Liver (tissue), 3 donors: ENCODE data around the gene TET2.

Experiments used
- EGR1 ChIP-seq, 2 donors: IDR thresholded peaks; 2 replicates each; pipeline ENCODE4 v1.6.1; 2016 to 2018; ENCODE audit warnings: antibody characterized with exemption in 2 of 2, low read depth in 2 of 2
- HNF4G ChIP-seq: IDR thresholded peaks from 2 replicates; pipeline ENCODE4 v1.6.1; 2016; ENCODE audit warnings: antibody characterized with exemption
- JUND ChIP-seq, 2 donors: IDR thresholded peaks; 2 replicates each; pipeline ENCODE4 v1.6.1; 2016; ENCODE audit warnings: antibody characterized with exemption in 2 of 2
- SP1 ChIP-seq: IDR thresholded peaks from 2 replicates; pipeline ENCODE4 v1.6.1; 2018; ENCODE audit warnings: antibody characterized with exemption, mild to moderate bottlenecking
- TF ChIP-seq, protein P1 (sequence below): fragments of 150-350 bp; IDR thresholded peaks from 2 replicates; pipeline ENCODE4 v1.5.1; 2017; ENCODE audit warnings: improper control_type of control experiment, low read depth, low read length; ENCODE audit not compliant: missing input control
- donor health status: healthy.
- donor health status: healthy.

DNA sequence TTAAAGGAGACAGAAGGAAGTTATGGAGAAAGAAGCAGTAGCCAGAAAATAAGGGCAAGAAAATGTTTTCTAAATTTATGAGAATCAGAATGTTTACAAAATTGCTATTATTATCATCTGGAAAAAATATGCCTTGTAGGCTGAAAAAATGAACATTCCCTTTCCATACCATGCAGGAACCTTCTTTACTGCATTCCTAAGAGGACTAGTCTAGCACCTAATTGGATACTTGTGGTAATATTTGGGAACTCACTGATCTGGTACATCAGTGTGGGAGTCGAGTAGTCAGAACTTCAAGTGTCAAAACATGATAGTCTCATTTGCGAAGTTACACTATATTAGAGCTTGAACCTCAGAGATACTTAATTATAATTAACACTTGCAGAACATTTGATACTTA is 51.9 kb downstream of the TET2 start:
- TF ChIP-seq HNF4G (no peak), SP1 (no peak), EGR1 (IDR thresholded peaks at IDR 0.05; ENCODE audit: low read depth in 2 of 2) (no peak), JUND (IDR thresholded peaks at IDR 0.05) (no peak)
- TF ChIP-seq, protein P1, sequence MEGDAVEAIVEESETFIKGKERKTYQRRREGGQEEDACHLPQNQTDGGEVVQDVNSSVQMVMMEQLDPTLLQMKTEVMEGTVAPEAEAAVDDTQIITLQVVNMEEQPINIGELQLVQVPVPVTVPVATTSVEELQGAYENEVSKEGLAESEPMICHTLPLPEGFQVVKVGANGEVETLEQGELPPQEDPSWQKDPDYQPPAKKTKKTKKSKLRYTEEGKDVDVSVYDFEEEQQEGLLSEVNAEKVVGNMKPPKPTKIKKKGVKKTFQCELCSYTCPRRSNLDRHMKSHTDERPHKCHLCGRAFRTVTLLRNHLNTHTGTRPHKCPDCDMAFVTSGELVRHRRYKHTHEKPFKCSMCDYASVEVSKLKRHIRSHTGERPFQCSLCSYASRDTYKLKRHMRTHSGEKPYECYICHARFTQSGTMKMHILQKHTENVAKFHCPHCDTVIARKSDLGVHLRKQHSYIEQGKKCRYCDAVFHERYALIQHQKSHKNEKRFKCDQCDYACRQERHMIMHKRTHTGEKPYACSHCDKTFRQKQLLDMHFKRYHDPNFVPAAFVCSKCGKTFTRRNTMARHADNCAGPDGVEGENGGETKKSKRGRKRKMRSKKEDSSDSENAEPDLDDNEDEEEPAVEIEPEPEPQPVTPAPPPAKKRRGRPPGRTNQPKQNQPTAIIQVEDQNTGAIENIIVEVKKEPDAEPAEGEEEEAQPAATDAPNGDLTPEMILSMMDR = no peak
